Esophagus squamous epithelium (tissue), 4 donors: ENCODE measurements around the gene BEST2.

Experiments used
- CTCF ChIP-seq, 6 experiments: fragments of 450-650 bp in 4 of 6; fragments of 200-600 bp in 2 of 6; sonication (generic) in 2 of 6; IDR thresholded peaks; one replicate each; pipeline ENCODE4 v1.5.1; 2016 to 2019; ENCODE audit warnings: antibody characterized with exemption in 6 of 6, mild to moderate bottlenecking in 4 of 6, moderate library complexity in 4 of 6
- POLR2A ChIP-seq, 4 donors: fragments of 450-650 bp; IDR thresholded peaks; one replicate each; pipeline ENCODE4 v1.6.1; 2017; ENCODE audit warnings: antibody characterized with exemption in 4 of 4, mild to moderate bottlenecking in 4 of 4, moderate library complexity in 3 of 4

GRCh38 chr19:12797141-12797587, 45.6 kb downstream of the BEST2 start:
- TF ChIP-seq CTCF (IDR thresholded peaks at IDR 0.05) (no peak), POLR2A (IDR thresholded peaks at IDR 0.05) (no peak)
